Stimulated activated CD8-positive, alpha-beta memory T cell treated with anti-CD3 and anti-CD28 coated beads, Interleukin-7, amount 100 ng/mL, for 48 hours (primary cell): ENCODE results near the gene NPDC1.

Source experiments
- DNase-seq, 2 donors: peaks; one replicate each; pipeline ENCODE4 v3.0.0-alpha.2; 2020; ENCODE audit warnings: low read depth in 1 of 2; ENCODE audit errors: extremely low read depth in 1 of 2

NPDC1 gene, protein sequence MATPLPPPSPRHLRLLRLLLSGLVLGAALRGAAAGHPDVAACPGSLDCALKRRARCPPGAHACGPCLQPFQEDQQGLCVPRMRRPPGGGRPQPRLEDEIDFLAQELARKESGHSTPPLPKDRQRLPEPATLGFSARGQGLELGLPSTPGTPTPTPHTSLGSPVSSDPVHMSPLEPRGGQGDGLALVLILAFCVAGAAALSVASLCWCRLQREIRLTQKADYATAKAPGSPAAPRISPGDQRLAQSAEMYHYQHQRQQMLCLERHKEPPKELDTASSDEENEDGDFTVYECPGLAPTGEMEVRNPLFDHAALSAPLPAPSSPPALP

DNA sequence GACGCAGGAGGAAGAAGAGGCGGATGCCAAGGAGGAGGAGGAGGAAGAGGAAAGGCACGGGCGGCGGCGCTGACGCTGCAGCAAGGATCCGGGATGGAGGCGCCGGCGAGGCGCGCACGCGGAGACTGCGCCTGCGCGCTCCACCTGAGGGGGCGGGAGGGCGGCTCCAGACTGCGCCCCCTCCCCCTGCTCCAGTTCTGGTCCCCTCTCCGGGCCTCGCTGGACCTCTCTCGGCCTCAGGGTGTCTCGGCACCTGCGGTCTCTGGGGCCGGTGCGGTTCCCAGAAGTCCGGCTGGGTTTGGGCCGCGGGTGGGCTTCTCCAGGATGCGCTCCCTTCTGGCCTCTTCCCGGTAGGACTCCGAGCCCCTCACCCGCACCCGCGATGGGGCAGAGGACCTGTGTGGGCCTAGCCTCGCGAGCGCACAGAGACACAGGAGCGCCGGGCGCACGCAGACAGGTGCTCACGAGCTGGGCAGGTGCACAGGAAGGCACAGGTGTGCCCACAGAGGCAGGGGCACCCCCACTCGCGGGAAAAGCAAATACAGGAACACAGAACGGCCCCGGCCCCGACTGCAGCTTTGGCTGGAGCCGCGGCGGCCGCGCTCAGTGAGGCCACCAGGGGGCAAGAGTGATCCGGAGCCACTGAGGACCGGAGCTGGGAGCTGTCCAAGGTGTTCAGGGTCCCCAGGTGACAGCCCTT lies at the start of gene NPDC1:
TSS of gene NPDC1 (minus strand) at position 90 of the 700 bp plus-strand sequence. CDS start 188 bp downstream, outside the sequence.
- DNase-seq = peak in 1 of 2 donors; percentile 71

- DNase-seq = no peak
Observed at GRCh38 chr9:137089232-137089947, 43.4 kb upstream of the NPDC1 start.

GRCh38 chr9:137088121-137088520 lies 42.1 kb upstream of the NPDC1 start:
- DNase-seq = no peak

DNA sequence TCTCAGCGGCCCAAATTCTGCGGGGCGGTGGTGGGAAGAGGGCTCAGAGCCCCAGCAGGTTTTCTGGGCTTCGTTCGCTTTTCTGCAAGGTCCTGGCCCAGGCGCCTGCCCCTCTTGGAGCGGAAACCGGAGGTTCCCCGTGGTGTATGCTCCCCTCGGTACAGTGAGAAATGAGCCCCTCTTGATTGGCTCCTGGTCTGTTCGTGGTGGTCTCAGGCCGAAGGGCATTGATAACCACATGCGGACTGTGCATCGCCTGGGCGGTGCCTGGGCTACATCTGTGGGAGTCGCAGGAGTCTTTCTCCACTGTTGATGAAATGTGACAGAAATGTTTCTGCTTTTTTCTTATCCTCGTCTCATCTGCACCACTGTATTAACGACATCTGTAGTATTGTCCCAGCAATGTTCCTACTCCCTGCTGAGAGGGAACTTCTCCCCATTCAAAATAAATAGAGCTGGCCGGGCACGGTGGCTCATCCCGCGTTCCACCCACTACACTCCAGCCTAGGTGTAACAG lies 41.5 kb upstream of the NPDC1 start:
- DNase-seq = no peak

- peak; percentile 100 for DNase-seq
Observed at GRCh38 chr9:137086531-137087408, 40.8 kb upstream of the NPDC1 start, which contains the start of gene MAN1B1. TSS of gene MAN1B1 (plus strand) at chr9:137086985. CDS start at chr9:137087000, 15 bp downstream.

DNA sequence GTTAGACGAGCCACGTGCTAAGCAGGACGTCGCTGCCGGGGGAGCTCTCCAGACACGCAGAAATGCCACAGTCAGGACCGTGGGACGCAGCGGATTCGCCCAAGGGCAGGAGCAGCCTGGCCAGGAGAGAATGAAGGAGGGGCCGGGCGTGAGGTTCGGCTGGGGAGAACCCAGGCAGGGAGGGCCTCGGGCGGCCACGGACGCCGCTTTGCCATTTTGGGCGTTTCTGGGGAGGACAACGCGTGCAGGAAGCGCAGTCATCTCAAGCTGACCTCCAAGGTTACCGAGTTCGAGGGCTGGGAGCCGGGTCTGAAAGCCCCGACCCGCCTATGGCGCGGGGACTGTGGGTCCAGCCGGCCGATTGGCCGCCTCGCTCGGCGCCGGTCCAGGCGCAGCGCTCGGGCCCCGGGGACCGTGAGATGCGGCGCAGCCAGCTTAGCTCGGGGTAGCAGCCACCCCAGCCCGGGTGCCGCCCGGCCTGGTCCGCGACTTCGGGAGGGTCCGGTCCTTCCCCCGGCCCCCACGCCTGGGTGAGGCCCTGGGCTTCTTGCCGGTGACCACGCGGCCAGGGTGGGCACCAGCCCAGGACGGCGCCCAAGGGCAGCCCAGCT lies 40.0 kb upstream of the NPDC1 start:
- no peak for DNase-seq

DNA sequence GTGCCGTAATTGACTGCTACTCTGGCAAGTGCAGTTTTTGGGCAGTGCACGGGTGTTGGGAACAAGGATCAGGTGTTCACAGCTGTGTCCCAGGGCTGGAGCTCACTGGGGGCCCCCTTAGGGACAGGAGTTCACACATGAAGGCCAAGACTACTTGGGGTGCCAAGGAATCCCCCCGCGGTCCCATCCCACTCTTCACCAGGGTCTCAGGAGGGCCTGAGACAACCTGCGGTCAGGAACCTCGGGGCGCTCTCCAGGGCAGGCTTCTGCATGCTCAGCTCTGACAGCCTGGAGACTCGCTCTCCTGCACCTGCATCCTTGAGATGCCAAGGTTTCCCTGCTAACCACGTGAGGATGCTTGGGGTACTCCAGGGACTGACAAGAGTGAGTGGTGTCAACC lies 38.5 kb upstream of the NPDC1 start:
- DNase-seq = no peak

DNA sequence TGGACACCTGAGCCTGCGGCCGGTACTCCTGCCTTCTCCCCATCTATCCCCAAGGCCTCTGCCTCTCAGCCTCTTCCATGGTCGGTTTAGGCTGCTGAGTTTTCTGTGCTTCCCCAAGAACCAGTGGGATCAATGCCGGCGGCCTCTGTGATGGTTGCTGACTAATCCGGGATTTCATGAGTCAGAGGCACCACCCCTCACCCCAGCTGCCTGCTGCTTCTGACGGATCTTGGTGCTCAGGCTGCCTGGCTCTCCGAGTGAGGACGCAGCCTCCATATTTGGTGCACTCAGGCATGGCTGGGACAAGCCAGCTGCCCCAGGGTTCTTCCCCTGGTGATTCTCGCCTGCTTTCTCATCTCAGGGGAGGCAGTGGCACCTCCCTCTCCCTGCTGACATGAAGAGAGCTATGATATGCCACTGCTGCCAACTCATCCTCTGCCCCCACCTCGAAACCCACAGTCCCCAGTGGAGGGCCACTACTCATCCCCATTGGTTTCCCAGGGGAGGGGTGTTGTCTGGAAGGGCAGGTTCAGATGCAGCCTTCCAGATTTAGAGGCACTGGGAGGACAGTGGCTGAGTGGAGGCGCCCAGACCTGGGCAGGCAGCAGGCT lies 37.5 kb upstream of the NPDC1 start:
- peak in 1 of 2 donors; percentile 40 for DNase-seq

- no peak for DNase-seq
Observed at GRCh38 chr9:137082925-137083290, 36.9 kb upstream of the NPDC1 start.

- no peak for DNase-seq
Observed at GRCh38 chr9:137082222-137082924, 36.4 kb upstream of the NPDC1 start.

DNA sequence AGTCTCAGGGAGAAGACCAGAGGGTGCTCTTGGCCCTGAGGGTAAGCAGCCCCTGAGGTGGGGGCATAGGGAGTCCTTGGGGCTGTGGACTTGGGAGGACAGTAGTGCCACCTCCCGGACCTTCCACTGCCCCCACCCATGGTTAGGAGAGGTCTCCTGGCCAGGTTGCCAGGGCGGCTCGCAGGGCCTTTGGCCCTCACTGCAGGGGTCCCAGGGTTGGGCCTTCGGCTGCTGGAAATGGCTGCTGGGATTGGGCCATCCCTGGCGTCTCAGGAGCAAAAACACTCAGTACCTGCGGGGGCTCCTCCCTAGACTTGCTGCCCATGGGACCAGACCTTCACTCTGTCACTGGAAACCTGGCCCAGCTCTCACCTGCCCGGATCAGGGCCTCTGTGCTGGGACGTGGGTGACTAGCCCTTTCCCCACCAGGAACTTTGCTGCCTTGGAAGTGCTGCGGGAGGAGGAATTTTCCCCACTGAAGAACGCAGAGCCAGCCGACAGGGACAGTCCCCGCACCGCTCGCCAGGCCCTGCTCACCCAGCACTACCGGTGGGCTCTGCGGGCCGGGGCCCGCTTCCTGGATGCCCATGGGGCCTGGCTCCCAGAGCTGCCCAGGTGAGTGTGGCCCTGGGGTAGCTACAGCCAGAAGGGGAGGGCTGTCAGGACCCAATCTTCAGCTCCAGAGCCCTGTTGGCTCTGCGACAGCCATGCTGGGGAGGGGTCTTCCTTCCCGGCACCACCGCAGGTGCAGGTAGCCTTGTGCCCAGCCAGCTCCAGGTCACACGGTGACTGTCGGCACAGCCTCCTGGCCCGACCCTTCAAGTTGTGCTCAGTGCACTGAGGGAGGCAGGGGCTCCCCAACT lies 34.5 kb upstream of the NPDC1 start:
- no peak for DNase-seq

GRCh38 chr9:137079401-137079787 lies 33.4 kb upstream of the NPDC1 start:
- no peak for DNase-seq

DNA sequence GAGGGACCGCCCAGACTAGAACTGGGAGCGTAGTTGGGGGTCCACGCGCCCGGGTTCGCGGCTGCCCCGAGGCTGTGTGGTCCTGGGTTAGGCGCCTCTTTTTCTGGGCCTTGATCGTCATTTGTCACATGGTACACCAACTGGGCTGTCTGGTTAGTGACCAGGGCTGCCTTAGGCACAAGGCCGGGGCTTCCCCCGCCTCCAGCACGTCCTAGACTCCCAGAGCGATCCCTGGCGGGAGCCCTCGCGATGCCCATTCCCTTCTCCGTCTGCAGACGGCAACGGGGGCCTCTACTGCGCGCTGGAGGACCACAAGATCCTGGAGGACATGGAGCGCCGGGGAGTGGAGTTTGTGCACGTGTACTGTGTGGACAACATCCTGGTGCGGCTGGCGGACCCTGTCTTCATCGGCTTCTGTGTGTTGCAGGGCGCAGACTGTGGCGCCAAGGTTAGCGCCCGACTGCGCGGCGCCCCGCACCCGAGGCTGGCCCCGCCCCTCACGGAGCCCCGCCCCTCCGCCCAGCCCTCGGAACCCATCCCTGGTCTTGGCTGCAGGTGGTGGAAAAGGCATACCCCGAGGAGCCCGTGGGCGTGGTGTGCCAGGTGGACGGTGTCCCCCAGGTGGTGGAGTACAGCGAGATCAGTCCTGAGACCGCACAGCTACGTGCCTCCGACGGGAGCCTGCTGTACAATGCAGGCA lies 32.9 kb upstream of the NPDC1 start:
- DNase-seq = no peak

DNA sequence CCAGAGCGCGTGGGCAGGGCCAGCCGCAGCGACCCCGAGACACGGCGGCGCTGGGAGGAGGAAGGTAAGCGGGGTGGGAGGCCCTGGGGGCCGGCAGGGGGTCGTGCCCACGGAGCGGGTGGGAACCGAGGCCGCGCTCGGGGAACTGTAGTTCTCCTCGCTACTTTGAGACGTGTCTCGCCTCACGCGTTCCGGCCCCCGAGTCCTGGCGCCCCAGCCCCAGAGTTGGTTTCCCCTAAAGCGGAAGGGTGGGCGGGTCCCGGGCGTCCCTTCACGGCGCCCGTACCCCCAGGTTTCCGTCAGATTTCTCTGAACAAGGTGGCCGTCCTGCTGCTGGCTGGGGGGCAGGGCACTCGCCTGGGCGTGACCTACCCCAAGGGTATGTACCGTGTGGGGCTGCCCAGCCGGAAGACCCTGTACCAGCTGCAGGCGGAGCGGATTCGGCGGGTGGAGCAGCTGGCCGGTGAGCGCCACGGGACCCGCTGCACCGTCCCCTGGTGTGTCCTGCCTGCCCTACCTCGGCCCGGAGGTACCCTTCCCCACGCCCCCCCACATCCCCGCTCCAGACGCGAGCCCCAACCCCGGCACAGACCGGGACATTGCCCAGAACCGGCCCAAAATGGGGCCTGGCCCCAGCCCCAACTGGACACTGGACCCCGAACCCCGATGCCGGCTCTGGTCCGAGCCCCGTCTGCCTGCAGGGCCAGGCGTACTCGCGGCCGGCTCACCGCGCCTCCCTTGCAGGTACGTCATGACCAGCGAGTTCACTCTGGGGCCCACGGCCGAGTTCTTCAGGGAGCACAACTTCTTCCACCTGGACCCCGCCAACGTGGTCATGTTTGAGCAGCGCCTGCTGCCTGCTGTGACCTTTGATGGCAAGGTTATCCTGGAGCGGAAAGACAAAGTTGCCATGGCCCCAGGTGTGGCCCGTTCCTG lies 32.0 kb upstream of the NPDC1 start:
- no peak for DNase-seq

GRCh38 chr9:137077010-137077747 lies 31.2 kb upstream of the NPDC1 start, which contains the start of gene UAP1L1:
TSS of gene UAP1L1 (plus strand) at chr9:137077517. CDS start at chr9:137077533, 16 bp downstream.
- DNase-seq = peak in 1 of 2 donors; percentile 36

GRCh38 chr9:137076636-137077009 lies 30.6 kb upstream of the NPDC1 start:
- no peak for DNase-seq
